ENCODE measurements around the gene DCAF12. TPM values are rescaled to one million over a fixed set of nuclear protein-coding genes. Genes with fewer than 3 reads are reported as not detected.

The DCAF12 gene
- total RNA-seq, 4 donors from 2014 or later, result 17.9 to 25.0 (median 21.9) TPM

DNA sequence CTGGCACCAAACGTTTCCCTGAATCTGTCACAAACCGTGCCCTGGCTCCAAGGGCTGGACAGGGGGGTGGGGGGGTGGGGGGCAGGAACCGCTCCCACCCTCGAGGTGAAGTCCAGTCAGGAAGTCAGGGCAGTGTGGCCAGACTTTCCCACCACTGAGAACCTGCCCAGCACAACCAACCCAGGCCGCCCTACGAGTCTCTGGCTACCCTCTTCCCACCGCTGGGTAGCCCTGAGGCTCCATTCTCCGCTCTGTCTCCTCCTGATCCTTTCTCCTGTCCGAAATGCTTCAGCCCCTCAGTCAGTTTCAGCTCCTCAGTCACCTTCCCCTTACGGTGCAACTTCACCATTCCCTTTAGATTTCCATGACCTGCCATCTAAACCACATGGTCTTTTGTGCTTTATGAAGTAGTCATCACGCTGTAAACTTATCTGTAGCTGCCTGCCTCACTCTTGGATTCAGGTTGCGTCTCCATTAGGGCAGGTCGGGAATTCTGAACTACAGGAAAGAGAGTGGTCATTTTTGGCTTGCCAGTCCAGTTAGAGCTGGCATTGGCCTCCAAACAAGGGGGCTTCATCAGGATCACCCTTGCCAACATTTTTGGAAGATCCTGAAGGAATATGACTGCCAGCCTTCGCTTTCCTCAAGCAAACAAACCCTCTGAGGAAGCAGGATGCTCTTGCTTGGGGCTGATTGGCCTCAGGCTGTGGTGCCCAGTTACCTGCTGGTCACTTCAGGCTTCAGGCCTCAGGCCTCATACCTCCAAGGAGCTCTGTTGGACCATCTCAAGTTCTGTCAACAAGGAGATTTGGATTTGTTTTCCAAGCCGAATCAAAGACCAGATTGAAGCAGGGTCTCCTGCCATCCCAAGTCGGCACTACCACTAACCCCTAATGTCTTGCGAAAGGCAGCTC, 794 bp upstream of the DCAF12 start:
- Histone ChIP-seq H3K27me3 (no peaks in the 10 kb centered on the region), H3K27ac (replicated peaks in 1 of 4) (peak overlapping the region; percentile 91 to 94 (median 91)), H3K36me3 (peaks cover 5 to 21% (median 13%) of the 10 kb centered on the region in 4 donors), H3K4me1 (peaks cover 35 to 42% (median 41%) of the 10 kb centered on the region in 4 donors), H3K9me3 (no peaks in the 10 kb centered on the region), H3K4me3 (peak overlapping the region; percentile 84 to 98 (median 85))
- TF ChIP-seq POLR2A (IDR thresholded peaks at IDR 0.05; ENCODE audit: low read depth) (no peak), POLR2AphosphoS5 (IDR thresholded peaks at IDR 0.05) (no peak), EP300 (IDR thresholded peaks at IDR 0.05) (no peak)
- TF ChIP-seq, protein P1, sequence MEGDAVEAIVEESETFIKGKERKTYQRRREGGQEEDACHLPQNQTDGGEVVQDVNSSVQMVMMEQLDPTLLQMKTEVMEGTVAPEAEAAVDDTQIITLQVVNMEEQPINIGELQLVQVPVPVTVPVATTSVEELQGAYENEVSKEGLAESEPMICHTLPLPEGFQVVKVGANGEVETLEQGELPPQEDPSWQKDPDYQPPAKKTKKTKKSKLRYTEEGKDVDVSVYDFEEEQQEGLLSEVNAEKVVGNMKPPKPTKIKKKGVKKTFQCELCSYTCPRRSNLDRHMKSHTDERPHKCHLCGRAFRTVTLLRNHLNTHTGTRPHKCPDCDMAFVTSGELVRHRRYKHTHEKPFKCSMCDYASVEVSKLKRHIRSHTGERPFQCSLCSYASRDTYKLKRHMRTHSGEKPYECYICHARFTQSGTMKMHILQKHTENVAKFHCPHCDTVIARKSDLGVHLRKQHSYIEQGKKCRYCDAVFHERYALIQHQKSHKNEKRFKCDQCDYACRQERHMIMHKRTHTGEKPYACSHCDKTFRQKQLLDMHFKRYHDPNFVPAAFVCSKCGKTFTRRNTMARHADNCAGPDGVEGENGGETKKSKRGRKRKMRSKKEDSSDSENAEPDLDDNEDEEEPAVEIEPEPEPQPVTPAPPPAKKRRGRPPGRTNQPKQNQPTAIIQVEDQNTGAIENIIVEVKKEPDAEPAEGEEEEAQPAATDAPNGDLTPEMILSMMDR (IDR thresholded peaks at IDR 0.05), result no peak
- 93% methylated on average over 13 of the region's 17 CpGs for WGBS
- intact Hi-C loops (cut with DNase I), result loop anchor here (2.0 to 5.0 kb wide), 2 partner anchors 50 to 126 kb away; partner anchors contain the start of gene UBAP1
- no peak for DNase-seq (ENCODE audit: extremely low spot score)

DNA sequence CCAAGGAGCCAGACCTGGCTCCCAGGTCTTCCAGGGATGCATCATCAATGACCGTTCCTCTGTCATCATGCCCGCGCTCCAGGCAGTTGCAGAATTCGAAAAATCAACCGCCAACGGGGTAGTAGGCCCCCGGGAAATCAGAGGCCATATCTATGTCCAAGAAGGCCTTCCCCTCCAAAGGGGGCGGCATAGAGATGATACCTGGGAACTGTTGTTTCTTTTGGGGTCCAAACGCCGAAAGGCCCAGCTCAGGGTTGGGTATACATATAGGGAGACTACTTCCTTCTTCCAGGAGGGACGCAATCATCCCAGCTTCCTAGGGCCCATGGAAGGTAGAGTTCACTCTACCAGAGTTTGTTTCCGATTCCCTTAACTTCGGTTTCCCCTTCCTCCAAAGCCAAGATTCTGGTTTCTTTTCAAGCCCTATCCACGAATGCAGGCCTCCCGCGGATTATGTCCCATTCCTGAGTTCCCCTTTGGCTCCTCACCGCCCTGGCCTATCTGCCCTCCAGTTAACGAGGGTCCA, 754 bp downstream of the DCAF12 start:
- WGBS, result 6% methylated on average over 18 of the region's 18 CpGs
- H3K27ac ChIP-seq (replicated peaks in 1 of 4), result peak overlapping the region; percentile 91 to 94 (median 91)
- intact Hi-C loops (cut with DNase I), result loop anchor here (2.0 to 5.0 kb wide), 2 partner anchors 52 to 127 kb away; partner anchors contain the start of gene UBAP1

DNA sequence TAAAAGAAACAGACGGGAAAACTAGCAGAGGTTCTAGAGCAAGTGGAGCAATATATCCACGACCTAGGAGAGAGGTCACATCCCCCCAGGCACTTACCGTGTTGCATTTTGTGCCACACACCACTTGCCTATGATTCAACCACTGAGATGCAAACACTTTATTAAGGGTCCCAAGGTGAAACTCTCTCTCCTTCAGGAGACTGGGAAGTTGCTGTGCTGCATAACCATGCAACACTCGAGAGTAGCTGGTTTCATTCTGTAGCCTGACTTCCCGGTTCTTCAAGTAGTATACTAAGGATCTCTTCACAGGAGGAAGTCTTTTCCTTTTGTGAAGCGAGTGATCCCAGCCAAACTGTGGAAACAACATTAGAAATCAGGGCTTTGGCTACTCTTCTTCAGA, 1.6 kb downstream of the DCAF12 start:
- Histone ChIP-seq H3K4me3 (peak overlapping the region; percentile 84 to 98 (median 85)), H3K4me1 (peaks cover 42 to 61% (median 48%) of the 10 kb centered on the region in 4 donors), H3K36me3 (peaks cover 7 to 35% (median 18%) of the 10 kb centered on the region in 4 donors), H3K27ac (replicated peaks in 1 of 4) (peak overlapping the region in 2 of 4 donors; percentile 91 to 94), H3K27me3 (no peaks in the 10 kb centered on the region), H3K9me3 (no peaks in the 10 kb centered on the region)
- WGBS, result 31% methylated on average over 6 of the region's 6 CpGs
- DNase-seq (ENCODE audit: extremely low spot score), result no peak
- no peak for TF ChIP-seq POLR2A (IDR thresholded peaks at IDR 0.05; ENCODE audit: low read depth)
- TF ChIP-seq EP300 (IDR thresholded peaks at IDR 0.05), result no peak
- TF ChIP-seq, protein P1 (IDR thresholded peaks at IDR 0.05), result no peak
- TF ChIP-seq POLR2AphosphoS5 (IDR thresholded peaks at IDR 0.05), result no peak
- intact Hi-C loops (cut with DNase I), result loop anchor here (5.0 kb wide), 1 partner anchor 52 kb away; the partner anchor contains the start of gene UBAP1

More for the DNA sequence above, 754 bp downstream of the DCAF12 start:
- no peak for DNase-seq (ENCODE audit: extremely low spot score)
- peak overlapping the region; percentile 84 to 98 (median 85) for H3K4me3 ChIP-seq
- peaks cover 42 to 54% (median 46%) of the 10 kb centered on the region in 4 donors for H3K4me1 ChIP-seq
- H3K27me3 ChIP-seq, result no peaks in the 10 kb centered on the region
- TF ChIP-seq POLR2AphosphoS5 (IDR thresholded peaks at IDR 0.05) (no peak), POLR2A (IDR thresholded peaks at IDR 0.05; ENCODE audit: low read depth) (no peak), EP300 (IDR thresholded peaks at IDR 0.05) (no peak)
- TF ChIP-seq, protein P1 (IDR thresholded peaks at IDR 0.05), result no peak
- H3K36me3 ChIP-seq, result peaks cover 7 to 29% (median 18%) of the 10 kb centered on the region in 4 donors
- no peaks in the 10 kb centered on the region for H3K9me3 ChIP-seq

DNA sequence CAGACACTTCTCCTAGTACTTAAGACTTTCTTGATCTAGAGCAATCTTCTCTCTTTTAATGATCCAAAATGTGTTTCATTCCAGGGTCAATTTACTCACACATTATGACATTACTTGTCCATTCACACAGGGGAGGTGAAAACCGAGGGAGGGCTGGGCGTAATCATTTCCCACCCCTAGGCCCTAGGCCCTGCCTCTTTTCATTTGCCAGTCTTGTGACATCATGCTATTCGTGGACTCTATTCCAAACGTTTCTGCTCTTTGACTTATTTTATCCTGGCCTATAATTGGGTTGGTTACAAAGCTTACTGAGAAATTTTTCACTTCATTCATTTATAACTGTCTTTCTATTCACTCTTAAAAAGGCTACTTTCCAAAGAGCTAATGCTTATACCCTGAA, 2.4 kb downstream of the DCAF12 start:
- Histone ChIP-seq H3K4me3 (peak overlapping the region in 2 of 4 donors; percentile 1 to 98), H3K4me1 (peaks cover 42 to 61% (median 48%) of the 10 kb centered on the region in 4 donors), H3K27me3 (no peaks in the 10 kb centered on the region), H3K36me3 (peaks cover 8 to 42% (median 19%) of the 10 kb centered on the region in 4 donors), H3K9me3 (no peaks in the 10 kb centered on the region), H3K27ac (replicated peaks in 1 of 4) (no peak overlapping the region)
- intact Hi-C loops (cut with DNase I), result no loop called here
- 46% methylated on average over 4 of the region's 4 CpGs for WGBS
- TF ChIP-seq EP300 (IDR thresholded peaks at IDR 0.05) (no peak), POLR2A (IDR thresholded peaks at IDR 0.05; ENCODE audit: low read depth) (no peak), POLR2AphosphoS5 (IDR thresholded peaks at IDR 0.05) (no peak)
- TF ChIP-seq, protein P1 (IDR thresholded peaks at IDR 0.05), result no peak
- no peak for DNase-seq (ENCODE audit: extremely low spot score)

All from esophagus muscularis mucosa (tissue), 4 donors.